Stromal cell of bone marrow (primary cell): ENCODE results near the gene HIPK2.

Experiments used
- DNase-seq: peaks from one replicate; pipeline ENCODE4 v3.0.0-alpha.2; 2012; ENCODE audit warnings: low read depth

HIPK2 gene

DNA sequence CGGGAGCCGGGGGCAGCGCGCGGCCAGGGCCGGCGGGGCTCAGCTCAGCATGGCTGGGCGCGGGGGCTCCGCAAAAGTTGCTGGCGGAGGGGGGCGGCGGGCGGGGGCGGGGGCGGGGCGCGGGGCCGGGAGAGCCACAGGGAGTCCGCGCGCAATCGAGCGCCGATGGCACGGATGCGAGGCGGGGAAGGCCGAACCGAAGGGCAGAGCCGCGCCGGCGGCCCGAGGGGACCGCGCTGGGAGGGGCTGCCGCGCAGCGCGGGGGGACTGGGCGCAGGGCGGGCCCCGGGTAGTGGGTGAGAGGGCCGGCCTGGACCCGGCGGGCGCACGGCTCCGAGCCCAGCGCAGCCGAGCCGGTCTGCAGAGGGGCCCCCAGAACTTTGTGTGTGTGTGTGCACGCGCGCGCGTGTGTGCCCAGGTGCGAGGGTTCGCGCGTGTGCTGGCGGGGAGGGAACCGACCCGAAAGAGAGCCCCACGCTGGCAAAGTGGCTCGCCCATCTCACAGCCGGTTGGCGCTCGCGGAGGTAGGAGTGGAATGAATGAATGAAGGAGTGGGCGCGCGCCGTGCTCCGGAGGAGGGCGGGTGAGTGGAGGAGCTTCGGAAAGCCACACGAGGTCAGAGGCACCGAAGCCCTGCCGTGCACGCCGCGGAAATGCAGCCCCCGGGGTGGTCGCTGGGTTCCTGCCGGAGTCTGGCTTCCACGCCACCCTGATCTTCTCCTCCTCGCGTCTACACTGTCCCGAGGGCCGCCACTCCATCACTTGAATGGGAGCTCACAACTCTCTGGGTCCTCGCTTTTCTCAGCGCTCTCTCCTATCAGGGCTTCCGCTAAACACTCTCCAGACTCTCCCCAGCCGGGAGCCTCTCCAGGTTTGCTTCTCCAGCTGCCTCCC lies at the start of gene HIPK2:
Gene HIPK2, minus strand, starts transcription at position 51 of the 894 bp plus-strand sequence. CDS start 375 bp downstream, outside the sequence.
- DNase-seq = peak; percentile 51

DNA sequence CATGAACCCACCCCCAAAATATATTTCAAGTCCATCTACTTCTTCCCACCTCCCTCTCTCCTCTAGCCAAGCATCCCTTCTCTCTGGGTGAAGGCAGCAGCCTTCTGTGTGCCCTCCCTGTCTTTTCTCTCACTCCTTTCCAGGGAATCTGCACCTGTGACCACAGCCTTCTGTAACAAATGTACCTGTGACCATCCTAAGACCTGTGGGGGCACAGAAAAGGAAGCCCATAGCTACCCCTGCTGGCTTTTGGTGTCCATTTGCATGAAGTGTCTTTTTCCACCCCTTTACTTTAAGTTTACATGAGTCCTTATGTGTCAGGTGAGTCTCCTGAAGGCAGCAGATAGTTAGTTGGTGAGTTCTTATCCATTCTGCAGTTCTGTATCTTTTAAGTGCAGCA lies 49.2 kb upstream of the HIPK2 start:
- no peak for DNase-seq

DNA sequence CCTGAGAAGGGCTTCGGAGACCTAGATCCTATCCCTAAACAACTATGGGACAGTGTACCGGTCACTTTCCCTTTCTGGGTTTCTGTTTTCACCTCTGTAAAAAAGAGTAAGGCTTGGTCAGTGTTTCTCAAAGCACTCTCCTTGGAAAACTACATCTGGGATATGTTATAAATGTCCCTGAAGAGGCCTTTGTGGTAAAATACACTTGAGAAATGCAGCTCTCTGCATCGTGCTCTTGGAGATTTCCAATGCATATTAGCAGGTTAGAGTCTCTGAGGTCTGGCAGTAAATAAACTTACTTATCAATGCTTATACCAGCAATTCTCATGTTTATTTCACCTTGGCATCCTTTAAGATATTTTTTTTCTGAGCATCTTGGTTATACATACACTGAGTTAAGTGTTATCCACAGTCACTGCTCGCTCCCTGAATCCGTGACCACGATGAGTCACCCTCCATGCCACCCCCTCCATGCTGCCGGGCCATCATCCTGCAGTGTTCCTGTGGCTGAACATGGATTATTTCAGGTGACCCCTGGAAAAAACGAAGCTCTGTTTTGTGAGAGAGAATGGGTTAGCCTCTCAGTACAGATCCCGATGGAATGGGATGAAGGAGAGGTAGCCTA lies 48.0 kb upstream of the HIPK2 start:
- DNase-seq = peak; percentile 22

DNA sequence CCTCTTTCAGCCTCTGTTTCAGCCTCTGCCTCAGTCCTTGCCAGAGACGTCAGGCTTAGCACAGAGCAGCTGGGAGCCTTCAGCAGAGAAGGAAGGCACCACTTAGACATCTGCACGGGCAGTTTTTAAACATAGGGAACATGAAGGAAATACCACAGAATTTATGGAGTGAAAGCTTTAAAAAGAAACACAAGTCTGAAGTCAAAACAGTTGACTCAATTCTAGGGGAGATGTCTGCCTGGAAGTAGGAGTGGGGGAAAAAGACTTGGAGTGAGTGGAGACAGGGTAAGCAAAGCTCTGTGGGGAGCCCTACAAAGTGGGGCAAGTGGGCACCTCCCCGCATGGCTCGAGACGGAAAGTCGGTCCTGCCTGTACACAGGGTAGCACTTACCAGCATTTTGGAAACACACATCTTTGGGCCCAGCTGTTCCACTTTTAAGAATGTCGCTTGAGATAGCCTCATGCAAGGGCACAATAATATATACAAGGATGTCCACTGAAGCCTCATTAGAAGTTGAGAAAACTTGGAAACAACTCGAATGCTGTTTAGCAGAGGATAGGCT lies 46.2 kb upstream of the HIPK2 start:
- no peak for DNase-seq

DNA sequence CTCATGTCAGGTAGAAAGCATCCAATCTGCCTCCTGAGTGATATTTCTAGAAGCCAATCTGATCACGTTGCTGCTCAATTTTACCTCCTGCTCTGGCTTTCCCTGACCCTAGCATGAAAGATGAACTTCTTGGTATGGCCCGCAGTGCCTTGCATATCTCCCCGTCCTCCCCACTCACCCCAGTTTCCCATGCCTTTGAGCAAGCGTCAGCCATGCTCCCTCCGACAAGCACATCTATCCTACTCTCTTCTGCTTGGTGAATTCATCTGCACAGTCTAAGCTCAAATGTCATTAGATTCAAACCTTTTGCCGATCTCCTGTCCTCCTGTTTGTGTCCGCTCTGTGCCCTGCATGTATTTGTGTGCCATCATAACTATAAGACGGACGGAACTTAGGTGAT lies 45.1 kb upstream of the HIPK2 start:
- no peak for DNase-seq

DNA sequence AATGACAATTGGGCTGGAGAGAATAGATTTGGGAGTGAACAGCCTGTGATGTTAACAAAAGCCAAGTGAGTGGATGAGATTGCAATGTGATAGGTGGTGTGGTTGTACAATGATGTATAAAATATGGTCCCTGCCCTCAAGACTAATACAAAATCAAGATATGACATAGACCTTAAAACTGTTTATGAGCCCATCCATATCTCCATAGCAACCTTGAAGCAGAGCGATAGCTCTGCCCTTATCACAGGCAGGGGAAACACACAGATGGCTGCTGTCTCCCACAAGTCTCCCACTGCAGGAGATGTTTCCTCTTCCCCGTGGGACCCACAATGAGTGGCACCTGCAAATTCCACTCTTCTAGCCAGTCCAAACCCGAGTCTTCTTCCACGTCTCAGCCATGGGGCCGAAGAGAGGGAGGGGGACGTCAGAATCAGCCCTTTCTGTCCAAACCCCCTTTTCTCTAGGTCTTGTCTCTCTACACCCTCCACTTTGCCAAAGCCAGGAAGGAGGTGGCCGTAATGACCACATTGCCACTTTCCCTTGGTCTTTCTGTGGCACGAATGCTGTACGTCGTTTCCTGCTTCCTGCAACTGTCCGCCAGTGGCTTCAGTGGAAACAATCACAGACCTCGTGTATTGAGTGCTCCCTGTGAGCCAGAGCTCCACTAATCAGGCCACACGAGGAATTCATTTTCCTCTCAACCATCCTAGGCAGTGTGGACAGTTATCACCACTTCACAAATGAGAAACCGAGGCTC lies 43.7 kb upstream of the HIPK2 start:
- DNase-seq = no peak

DNA sequence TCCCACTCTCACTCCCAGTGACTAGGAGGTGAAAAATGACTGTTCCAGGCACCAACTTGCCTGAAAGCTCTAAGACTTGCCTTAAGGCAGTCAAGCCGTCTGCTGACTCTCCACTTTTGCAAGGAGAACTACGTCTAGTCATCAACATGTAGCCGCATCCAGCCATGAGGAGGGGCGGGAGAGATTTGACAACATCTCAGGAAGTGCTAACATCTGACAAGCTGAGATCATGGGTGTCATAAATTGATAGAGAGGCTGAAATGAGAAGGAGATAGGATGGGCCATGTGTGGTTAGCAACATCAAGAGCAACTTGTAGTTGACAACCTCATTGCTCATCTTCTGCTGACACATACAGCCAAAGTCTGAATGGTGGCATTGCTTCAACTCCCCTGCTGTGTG lies 42.3 kb upstream of the HIPK2 start:
- DNase-seq = no peak

DNA sequence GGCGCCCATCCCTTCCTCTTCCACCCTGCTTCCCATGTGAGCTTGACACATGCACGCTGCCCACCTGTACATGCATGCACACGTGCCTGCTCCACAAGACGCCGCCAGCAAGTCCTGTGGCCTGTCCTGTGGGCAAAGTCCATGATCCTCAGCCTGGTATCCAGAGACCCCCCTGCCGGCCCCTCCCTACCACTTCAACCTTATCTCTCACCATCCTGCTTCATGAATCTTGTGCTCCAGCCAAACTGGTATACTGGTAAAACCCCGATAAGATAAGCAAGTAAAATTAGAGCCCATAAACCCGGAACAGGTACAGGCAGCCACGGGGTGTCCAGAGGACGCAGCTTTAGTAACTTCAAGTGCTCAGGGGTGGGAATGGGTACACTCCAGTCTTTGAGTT lies 39.5 kb upstream of the HIPK2 start:
- DNase-seq = no peak

DNA sequence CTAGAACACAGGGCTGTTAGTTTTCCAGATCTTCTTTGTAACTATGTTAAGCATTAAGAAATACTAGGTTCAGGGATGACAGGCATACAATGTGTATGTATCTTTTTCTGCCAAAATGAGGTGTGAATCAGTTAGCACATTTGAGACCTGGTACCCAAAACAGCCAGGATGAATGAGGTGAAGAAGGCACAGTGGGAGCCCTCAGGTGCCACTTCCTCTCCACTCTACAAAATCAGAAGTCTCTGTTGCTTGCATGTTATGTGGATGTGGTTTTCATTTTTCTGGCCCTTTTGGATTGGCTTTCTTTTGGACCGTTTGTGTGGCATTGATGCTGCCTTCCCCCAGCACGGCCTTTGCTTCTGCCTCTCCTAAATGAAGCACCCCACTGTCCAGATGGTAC lies 35.9 kb upstream of the HIPK2 start:
- no peak for DNase-seq

DNA sequence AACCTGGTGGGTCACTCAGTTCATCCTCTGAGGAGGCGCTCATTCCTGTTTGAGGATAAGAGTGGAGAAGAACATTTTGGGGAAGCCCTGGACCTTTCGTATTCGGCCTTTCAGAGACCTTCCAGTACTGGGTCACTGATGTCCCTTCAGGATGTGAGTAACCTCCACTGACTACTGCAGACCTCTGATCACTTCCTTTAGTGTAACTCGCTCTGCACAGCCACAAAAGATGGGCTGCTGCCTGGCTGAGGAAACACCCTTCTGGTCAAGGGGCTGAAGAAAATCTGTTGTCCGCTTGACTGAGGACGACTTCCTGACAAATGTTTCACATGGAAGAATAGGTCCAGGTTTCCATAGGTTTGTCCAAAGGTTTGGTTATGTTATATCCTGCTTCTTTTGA lies 35.4 kb upstream of the HIPK2 start:
- DNase-seq = no peak

DNA sequence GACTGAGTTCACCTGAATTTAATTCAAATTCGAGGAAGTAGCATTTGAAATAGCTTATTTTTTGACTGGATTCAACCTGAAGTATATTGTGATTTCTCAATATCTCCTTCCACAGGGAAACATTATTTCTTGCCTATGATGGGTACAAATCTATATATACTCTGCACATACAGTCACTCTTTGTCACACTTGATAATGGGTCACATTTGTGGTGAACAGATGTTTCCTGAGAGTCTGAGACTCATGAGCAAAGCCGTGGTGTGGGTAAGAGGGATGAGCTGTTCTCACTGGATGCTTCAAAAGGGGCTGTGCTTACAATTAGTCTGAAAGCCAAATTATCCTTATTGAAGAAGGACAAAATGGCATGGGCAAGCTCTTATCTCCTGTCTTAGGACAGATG lies 33.3 kb upstream of the HIPK2 start:
- DNase-seq = no peak

DNA sequence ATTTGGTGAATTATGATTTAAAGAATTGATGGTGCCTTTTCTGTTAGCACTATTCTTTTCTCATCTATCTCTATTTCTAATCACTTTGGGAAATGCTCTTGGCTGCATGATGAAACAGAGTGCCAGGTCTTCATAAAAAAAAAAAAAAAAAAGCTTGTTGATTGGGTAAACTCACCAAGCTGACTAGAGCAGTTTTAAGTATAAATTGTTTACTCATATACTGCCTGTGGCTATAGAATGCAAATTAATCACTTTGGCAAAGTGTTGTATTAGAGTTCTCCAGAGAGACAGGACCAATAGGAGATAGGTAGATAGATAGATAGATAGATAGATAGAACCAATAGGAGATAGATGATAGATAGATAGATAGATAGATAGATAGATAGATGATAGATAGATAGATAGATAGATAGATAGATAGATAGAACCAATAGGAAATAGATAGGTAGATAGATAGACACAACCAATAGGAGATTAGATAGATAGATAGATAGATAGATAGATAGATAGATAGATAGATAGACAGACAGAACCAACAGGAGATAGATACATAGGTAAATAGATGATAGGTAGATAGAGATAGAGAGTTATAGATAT lies 31.1 kb upstream of the HIPK2 start:
- no peak for DNase-seq

DNA sequence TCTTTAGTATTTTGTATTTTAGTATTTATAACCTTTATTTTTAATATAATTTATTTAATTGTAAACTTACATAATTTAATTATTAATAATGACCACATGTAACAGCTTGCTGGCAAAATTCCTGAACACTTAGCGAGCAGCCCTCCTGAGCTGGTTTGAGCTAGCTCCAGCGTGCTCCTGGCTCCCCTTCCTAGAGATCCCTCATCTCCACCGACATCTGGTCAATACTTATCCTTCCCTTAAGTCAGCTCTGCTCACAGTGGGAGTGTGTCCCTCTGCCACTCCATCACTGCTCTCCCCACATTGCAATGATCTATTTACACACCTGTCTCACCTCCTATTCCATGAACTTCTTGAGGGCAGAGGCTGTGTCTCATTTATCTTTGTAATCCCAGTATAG lies 30.6 kb upstream of the HIPK2 start:
- no peak for DNase-seq

DNA sequence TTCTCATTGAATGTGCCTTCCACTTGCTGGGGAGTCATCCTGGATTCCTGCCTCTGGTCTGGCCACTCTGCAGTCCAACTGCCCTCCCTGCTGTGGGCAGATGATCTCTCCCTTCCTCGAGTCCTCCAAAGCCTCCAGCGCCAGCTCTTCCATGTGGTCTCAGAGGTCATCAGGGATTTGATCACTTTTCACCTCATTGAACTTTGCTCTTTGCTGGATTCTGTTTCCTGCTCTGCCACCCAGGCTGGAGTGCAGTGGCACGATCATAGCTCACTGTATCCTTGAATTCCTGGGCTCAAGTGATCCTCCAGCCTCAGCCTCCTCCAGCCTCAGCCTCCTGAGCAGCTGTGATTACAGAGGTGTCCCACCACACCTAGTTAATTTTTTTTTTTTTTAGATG lies 29.2 kb upstream of the HIPK2 start:
- no peak for DNase-seq

DNA sequence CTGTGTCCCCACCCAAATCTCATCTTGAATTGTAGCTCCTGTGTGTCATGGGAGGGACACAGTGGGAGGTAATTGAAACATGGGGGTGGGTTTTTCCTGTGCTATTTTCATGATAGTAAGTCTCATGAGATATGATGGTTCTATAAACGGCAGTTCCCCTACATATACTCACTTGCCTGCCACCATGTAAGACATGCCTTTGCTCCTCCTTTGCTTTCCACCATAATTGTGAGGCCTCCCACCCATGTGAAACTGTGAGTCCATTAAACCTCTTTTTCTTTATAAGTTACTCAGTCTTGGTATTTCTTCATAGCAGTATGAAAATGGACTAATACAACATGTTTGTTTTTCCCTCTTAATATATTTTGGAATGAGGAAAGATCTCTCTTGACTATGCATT lies 26.8 kb upstream of the HIPK2 start:
- no peak for DNase-seq

DNA sequence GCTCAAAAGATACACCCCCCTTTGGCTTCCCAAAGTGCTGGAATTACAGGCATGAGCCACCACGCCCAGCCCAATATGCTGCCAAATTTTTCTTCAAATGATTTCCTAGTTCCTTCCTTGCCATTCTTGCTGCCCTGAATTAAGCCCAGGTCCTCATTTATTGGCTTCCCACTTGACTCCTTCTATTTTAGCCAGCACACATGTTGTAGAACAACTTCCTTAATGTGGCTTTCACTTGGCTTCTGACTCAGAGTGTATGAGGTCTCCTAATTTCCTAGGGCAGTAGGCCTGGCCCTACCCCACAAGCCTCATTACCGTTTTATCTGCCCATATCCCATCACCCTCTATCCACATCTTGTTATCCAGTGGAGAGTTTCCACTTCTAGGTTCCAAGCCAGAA lies 21.8 kb upstream of the HIPK2 start:
- no peak for DNase-seq

DNA sequence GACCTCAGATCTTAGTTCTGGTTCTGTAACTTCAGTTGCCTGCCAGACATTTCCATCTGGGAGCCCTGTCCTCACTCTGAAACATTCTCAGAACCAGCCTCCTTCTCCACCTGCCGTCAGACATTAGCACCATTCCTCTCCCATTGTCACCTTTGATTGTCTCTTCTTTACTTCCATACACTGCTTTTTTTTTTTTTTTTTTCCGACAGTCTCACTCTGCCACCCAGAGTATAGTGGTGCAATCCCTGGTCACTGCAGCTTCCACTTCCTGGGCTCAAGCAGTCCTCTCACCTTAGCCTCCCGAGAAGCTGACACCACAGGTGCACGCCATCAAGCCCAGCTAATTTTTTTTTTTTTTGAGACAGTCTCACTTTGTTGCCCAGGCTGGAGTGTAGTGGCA lies 21.1 kb upstream of the HIPK2 start:
- no peak for DNase-seq

DNA sequence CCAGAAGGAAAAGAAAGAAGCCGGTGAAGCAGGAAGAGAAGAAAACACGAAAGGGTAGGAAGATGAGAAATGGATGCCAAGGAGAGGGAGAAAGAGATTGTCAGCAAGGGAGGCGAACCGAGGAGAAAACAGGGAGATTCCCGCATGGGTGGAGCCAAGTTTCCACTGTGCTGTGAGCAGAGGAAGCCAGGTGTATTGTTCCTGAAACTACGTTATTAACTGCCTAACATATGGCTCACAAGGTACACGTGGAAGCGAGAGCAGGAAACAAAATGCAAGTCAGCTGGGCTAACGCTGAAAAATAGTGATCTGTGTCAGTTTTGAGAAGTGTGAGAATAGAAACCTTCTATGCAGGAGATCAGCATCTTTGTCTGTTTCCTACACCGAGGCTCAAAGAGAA lies 20.4 kb upstream of the HIPK2 start:
- no peak for DNase-seq

DNA sequence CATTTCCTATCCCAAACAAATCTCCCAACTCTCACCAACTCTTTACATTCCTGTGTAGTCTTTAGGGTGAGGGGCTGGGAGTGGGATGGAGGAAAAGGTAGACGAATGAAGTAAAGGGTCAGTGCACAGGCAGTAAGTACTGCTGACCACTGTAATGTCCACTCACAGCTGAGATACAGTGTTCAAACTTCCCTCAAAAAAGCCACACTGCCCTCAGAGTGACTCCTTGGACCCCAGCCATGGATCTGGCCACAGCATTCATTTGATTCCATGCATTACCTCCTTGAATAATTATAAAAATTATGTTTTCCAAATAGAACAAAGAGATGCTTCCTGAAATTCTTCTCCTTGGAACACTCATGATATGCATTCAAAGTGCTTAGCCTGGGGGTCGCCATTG lies 19.8 kb upstream of the HIPK2 start:
- no peak for DNase-seq

DNA sequence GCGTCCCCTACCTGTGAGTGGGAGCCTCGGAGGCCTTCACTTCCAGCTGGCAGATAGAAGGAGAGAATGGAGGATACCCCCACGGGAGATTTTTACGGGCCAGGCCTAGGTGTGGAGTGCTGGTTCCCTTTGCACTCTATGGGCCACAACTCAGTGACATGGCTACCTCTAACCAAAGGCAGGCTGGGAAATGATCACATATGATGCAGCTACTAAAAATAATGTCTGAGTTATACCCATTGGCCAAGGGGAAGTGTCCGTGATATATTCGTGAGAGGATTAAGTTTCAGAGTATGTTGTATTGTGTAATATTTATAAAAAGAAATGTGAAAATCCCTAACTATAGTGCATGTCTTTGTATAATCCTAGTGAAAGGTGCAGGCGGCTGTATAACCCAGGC lies 13.5 kb upstream of the HIPK2 start:
- no peak for DNase-seq

DNA sequence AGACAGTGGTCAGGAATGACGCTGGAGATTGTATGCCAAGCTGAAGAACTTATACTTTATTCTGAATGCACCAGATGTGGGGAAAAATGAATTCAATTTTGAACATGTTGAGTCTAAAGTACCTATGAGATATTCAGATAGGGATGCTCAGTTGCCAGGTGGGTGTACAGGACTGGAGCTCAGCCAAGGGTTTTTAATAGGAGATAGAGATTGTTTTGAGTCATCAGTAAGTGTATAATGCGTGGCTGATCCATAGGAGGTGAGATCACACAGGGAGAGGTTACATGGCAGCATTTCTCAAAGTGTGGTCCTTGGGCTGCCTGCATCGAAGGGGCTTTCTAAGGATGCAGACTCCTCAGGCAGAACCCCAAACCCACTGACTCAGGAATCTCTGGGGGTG lies 6.8 kb upstream of the HIPK2 start:
- DNase-seq = no peak

DNA sequence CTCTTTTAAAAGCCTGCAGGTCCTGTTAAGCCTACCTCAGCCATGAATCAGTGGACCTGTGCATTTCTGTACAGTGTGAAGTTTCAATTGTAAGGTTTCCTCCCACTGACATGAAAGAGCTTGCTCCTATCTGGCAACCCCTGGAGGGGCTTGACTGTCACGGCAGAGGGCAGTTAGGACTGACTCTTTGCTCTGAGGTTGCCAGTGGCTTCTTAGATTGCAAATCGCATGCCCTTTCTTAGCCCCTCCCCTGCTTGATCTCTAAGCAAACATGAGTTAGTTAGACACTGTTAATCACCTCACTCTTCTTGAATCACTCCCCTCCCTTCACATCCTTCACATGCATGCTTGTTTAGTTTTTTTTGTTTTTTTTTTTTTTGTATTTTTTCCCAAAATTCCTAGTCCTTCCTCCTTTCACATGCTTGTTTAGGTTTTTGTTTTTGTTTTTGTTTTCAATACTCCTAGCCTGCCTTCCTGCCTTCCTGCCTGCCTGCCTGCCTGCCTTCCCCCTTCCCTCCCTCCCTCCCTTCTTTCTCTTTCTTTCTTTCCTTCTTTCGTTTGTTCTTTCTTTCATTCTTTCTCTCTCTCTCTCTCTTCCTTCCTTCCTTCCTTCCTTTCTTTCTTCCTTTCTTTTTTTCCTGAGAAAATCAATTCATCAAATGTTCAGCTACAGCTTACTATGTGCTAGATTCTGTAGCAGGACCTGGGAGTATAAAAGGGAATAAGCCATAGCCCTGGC lies 6.0 kb upstream of the HIPK2 start:
- no peak for DNase-seq
